Hypothalamus (tissue), 51 donors: ENCODE measurements around the gene MSI2.

Experiments used
- DNase-seq, 51 donors: peaks; one replicate each; lab custom pipeline; 2025; lab: John Stamatoyannopoulos, UW

The MSI2 gene

DNA sequence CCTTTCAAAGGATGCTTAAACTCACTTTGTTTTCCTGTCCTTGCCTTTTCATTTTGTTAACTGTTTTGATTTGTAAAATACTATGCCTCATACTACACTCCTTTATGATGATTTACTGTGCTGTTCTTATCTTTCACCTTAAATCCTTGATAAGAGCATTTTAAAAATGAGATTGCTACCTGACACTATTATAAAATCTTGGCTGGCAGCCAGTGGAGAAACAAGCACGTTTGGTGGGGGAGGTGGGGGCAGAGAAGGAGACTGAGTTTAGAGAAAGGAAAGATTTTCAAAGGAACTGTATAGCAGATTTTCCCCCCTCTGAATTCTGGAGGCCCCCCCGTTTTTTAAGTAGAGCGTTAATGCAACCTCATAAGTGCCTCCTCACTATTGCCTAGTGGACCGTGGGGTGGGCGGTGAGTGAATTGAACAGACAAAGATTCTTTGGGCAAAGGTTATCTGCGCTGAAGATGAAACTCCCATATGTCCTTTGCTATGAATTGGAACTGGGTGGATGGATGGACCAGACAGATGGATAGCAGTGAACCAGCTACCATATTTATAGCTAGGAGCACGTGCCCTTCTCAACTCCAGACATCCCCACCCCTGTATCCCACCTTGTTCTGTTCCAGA lies 288.6 kb downstream of the MSI2 start:
- DNase-seq: no peak

GRCh38 chr17:57545731-57546342 lies 289.5 kb downstream of the MSI2 start:
- no peak for DNase-seq

GRCh38 chr17:57548421-57549410 lies 292.4 kb downstream of the MSI2 start:
- DNase-seq: no peak

GRCh38 chr17:57549468-57549867 lies 293.1 kb downstream of the MSI2 start:
- DNase-seq: no peak

GRCh38 chr17:57550016-57550415 lies 293.7 kb downstream of the MSI2 start:
- no peak for DNase-seq

GRCh38 chr17:57550668-57551315 lies 294.5 kb downstream of the MSI2 start:
- DNase-seq: peak in 1 of 51 donors; percentile 30

GRCh38 chr17:57551321-57552079 lies 295.2 kb downstream of the MSI2 start:
- no peak for DNase-seq

DNA sequence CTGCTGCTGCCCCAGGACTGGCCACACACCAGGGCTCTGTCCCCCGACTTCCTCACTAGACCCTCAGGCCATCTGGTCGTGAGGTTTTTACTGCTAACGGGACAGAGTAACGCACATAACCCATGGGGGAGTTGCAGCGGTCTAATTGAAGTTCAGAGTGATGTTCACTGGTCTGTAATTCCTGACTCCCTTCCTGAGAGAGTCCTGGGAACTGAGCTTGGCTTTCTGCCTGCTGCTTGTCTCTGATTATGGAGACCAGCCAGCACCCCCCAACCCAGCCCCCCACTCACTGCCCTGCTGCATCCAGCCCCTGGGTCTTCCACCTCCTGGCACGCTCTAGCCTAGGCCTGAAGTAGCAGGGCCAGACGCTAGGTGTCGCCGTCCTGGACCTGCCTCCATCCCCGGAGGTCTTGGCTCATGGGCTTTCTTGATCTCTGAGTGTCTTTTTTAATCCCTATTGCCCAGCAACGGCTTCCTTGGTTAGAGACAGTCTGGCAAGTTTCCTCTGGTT lies 295.8 kb downstream of the MSI2 start:
- peak in 27 of 51 donors; percentile 18 to 78 (median 56) for DNase-seq

- no peak for DNase-seq
Measured at GRCh38 chr17:57553526-57553925, 297.2 kb downstream of the MSI2 start.

DNA sequence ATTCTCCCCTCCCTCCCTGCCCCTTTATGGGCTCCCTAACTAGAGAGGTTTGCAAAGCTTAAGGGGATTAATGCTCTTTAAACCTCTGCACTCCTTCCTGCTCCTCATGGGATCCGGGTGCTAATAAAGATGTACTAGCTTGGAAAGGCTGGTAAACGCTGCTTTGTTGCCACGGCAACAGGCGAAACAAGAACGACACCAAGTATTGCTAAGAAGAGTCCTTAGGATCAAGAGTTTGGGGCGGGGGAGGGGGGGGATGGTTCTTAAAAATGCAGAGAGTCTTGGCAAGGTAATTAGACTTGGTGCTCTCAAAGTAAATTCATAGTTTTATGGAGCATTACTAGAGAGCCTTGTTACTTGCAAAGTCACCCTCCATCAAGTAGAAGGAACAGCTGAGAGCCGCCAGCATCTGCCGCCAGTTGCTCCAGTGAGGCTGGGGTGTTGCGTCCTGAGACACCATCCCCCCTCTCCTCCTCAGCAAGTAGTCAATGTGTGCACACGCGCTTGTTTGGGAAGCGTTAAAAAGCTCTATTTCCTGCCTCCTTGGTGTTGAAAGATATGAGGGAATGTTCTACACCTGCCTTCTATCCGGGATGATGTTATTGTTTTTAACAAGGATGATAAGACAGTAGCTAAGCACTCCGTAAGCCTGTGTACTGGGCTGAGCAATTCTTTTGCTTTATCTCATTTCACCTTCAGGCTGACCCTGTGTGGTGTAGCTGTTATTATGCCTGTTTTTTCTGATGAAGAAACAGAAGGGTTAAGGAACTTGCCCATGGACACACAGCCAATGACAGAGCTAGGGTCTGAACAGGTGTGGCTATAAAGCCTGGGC lies 297.9 kb downstream of the MSI2 start:
- peak in 6 of 51 donors; percentile 27 to 60 (median 44) for DNase-seq

- peak in 21 of 51 donors; percentile 28 to 74 (median 54) for DNase-seq
Measured at GRCh38 chr17:57554826-57555635, 298.7 kb downstream of the MSI2 start.

DNA sequence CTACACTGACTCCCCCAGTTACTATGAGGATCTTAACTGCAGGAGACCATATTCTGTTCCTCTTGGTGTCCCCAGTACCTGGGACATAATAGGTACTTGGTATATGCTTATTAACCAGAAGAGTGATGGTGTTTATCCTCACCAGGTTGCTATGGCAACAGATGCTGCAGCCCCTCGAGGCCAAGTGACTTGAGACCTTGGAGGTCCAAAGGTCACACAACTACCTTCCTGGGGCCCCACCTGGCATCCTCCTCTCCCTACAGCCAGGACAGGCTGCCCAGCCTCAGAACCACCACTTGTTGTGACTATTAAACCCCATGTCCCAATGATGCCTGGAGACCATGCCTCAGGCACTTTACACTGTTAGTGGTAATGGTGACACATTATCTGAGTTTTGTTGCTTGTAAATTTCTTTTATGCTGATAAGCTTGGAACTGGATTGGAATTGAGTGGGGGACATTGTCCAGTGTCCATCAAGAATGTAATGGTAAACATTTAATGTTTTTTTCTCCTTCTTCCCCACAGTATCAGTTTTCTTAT lies 299.4 kb downstream of the MSI2 start:
- DNase-seq: no peak

- DNase-seq: no peak
Measured at GRCh38 chr17:57556320-57556719, 300.0 kb downstream of the MSI2 start.

- DNase-seq: no peak
Measured at GRCh38 chr17:57556977-57557376, 300.7 kb downstream of the MSI2 start.

DNA sequence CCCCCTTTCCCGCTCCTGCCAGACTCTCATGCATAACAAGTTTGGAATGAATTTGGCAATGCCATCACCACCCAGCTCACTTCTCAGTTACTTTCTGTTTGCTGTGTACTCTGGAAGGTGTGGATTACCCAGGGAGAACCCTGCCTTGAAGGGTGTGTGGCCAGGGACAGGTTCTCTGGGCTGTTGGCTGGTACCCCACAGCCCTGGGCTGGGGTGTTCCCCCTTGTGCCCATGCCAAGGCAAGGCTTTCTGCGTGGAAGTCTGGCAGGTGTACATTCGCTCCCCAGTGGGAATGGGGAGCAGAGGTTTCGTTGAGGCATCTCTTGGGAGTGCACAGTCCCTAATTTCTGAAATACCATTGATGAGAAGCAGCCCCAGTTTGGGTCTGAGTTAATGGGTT lies 301.1 kb downstream of the MSI2 start:
- no peak for DNase-seq

- no peak for DNase-seq
Measured at GRCh38 chr17:57557834-57558681, 301.7 kb downstream of the MSI2 start.

DNA sequence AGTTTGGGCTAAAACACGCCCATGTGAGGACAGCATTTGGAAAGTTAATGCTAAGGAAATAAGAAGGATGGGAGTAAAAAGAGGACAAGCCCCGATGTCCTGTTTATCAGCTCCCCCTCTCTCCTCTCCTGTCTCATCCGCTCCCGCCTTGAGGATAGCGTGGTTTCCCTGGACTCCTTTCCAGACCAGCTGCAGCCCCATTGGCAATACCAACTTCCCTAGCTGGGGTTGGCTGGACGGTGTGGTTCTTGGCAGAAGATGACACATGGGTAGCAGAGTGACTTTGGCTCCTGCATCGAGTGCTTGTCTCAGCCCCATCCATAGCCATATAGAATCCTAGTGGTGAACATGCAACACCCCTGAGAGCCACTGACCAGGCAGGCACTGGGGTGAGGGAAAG lies 302.9 kb downstream of the MSI2 start:
- DNase-seq: no peak
